GM19035 (cell line): Measurements from ENCODE around the gene CDC20B.
"Not testable (repeated sequence)": the region's sequence is repeated elsewhere in the genome, so short reads cannot be mapped to it uniquely, and the experiment has no call there.

ENCODE experiments used
- ATAC-seq: cut with Tn5 transposase; IDR thresholded peaks from one replicate; pipeline ENCODE4 v1.9.1; 2021; ENCODE audit not compliant: unreplicated experiment

CDC20B gene

DNA sequence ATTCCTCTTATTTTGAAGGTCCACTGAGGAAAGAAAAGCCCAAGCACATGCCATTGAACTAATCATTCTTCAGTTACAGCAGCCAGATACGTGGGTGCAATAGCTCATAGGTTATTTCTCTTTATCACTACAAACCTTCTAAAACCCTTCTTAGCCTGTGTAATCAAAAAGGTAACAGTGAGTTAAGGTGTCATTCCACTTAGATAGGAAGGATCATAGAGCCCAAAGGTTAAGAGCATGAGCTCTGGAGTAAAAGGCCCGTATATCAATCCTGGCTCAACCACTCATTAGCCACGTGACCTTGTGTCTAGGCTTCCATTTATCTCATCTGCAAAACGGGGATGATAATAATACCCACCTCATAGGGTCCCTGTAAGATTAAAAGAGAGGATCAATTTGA, 10.3 kb downstream of the CDC20B start:
- no peak for ATAC-seq

DNA sequence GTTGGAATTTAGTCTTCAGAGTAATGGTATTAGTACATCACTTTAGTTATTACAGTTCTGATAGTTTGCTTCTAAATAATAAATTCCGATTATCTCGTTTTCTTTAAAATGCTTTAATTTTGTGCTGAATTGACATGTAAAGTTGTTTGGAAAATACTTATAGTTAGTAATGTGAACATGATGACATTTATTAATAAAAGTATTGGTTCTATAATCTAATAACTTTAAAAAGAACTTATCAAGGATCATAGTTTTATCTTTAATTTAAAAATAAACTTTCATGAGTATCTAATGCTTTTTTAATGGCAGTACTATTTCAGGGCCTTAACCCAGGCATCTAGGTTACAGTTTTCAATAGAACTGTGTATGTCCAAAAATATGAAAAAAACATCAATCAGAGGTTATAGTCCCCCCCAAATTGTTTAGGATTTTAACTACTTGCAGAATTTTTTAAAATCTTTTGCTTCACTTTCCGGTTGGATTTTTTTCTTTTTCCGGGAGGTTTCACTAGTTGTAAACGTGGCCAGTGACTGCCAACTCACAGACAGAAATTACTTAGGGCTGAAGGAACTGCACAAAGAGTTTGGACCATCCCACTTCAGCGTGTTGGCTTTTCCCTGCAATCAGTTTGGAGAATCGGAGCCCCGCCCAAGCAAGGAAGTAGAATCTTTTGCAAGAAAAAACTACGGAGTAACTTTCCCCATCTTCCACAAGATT, 12.3 kb downstream of the CDC20B start:
- ATAC-seq = no peak

DNA sequence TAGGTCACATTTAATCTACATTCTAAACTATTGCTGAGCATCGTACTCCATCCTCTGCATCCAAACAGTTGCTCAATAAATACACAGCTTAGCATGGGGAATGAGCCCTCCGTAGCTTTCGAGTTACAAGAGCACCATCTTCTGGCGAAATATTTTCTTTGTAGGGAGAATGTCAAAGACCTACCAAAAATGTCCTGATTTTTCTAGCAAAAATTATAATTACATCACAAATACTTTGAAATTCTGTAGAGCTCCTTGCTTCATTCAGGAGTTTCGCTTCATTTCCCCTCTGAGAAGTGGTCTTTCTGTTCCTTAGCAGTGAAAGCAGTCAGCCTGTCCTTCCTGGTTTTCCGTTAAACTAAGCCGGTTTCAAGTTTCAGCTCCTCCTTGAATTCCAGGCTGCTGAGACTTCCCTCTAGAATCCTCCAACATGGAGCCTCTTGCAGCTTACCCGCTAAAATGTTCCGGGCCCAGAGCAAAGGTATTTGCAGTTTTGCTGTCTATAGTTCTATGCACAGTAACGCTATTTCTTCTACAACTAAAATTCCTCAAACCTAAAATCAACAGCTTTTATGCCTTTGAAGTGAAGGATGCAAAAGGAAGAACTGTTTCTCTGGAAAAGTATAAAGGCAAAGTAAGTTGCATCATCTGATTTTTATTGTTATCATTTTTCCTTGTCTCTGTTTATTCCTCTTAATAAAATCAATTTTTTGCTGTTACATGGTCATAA, 13.0 kb downstream of the CDC20B start, which contains the start of gene GPX8:
GPX8 (plus strand) TSS at position 409 of the 730 bp plus-strand sequence; CDS start at position 431, 22 bp downstream.
- no peak for ATAC-seq

DNA sequence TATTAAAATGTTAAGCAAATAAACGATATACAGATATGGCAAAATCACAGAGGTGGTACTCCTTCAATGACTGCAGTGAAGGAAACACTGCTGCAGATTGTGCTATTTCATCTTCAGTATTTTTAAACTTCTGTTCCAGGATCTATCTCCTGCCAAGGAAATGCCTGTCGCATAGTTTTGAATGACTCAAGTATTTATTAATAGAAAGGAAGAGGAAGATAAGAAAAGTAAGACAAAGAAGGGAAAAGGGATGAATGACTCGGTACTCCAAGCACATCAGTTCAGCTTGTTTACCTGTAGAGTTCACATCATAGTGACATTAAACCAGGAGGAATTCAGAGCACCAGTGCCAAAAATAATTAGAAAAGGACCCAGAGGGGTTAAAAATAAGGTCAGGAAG, 18.1 kb downstream of the CDC20B start:
- no peak for ATAC-seq

DNA sequence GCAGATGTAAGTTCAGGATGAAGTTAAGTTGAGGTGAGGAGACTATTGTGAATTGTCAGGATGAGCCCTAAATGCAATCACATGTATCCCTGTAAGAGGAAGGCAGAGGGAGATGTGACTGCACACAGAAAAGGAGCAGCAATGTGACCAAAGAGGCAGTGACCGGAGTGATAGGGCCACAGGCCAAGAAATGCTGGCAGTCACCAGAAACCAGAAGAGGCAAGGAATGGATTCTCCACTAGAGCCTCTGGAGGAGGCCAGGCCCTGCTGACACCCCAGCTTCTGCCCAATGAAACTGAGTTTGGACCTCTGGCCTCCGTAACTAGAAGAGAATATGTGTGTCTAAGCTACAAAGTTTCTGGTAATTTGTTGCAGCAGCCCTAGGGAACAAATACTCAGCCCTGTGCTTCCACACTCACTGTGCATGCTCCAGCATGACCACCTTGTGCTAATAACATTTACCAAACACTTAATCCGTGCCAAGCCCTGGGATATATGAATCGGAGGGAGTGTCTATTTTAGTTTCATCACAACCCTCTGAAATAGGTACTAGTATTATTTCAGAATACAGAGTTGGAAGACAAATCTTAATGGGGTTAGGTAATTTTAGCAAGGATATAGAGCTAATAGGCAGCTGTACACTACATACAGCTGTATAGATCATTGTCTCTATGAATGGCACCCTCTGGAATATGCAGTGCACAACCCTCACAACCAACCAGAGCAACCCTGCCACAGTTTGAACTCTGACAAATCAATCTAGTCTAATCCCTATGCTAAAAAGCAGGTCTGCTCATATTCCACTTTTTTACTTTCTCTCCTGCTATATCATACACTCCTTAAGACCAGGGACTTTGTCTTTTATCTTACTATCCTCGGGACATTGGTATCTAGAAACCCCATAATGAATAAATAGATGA, 20.8 kb downstream of the CDC20B start:
- ATAC-seq = no peak

DNA sequence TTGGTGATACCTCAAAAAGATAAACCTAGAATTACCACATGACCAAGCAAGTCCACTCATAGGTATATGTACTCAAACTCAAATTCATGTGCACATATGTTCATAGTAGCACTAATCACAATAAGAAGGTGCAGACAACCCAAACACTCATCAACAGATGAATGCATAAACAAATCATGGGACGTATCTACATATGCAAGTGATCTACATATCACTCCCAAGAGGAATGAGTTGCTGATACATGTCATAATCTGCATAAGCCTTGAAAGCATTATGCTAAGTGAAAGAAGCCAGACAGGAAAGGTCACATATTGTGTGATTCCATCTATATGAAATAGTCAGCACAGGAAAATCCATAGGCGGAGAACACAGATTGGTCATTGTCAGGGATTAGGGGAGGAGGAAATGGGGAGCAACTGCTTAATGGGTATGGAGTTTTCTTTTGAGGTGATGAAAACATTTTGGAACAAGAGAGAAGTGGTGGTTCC, 23.6 kb downstream of the CDC20B start:
- no peak for ATAC-seq

DNA sequence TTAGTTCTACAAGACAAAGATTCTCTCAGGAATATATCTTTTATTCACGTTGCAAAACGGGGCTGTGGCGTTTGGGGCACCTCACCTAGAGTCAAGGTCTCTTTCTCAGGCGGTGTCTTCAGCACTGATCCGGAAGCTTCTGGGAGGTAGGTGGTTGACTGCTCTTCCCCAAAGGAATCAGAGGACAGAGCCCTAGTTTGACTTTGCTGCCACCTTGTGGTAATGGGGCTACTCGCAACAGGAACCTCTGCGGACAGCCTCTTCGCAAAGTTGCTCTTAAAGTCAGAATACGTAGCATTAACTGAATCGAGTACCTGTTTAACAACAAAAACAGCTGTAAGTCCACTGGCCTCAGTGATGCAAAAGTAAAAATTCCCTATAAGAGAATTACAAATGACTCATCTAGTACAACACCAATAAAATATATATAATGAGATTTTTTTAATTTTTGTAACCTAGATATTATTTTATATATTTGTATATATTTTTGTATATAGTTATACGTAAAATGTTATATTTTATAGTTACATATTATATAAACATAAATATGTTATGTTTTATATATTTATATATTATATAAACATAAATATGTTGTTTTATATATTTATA, 26.3 kb downstream of the CDC20B start:
- ATAC-seq = peak; percentile 73

DNA sequence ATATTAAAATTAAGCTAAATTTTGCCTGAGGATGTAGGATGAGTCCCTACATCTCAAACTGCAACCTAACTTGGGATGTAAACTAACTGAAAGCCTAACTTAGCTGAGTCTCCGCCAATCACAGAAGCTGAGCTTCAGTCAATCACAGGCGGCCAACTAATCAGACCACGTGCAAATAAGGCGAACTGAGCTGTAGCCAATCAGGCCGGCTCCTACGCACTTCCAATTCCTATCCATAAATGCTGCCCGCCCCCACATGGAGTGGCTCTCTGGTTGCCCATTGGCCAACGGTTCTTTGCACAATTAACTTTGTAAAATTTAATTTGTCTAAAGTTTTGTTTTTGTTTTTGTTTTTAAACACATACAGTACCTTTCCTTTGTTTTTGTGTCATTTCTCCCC, 26.9 kb downstream of the CDC20B start:
- ATAC-seq = no peak

DNA sequence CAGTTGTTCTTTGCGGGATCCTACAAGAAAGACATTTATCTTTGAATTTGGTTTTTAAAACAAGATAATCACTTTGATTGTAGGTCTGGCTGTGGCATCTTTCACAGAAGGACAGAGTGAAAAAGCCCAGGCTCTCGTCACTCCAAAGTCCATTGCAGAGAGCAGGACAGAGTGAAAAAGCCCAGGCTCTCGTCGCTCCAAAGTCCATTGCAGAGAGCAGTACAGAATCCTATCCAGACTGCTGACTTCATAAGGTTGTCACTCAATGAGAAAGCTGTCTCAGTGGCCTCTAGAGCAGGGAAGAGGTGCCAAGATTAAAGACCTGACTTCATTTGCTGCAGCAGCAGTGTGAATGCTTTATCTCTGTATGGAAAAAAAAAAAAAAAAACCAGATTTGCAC, 29.4 kb downstream of the CDC20B start:
- no peak for ATAC-seq

DNA sequence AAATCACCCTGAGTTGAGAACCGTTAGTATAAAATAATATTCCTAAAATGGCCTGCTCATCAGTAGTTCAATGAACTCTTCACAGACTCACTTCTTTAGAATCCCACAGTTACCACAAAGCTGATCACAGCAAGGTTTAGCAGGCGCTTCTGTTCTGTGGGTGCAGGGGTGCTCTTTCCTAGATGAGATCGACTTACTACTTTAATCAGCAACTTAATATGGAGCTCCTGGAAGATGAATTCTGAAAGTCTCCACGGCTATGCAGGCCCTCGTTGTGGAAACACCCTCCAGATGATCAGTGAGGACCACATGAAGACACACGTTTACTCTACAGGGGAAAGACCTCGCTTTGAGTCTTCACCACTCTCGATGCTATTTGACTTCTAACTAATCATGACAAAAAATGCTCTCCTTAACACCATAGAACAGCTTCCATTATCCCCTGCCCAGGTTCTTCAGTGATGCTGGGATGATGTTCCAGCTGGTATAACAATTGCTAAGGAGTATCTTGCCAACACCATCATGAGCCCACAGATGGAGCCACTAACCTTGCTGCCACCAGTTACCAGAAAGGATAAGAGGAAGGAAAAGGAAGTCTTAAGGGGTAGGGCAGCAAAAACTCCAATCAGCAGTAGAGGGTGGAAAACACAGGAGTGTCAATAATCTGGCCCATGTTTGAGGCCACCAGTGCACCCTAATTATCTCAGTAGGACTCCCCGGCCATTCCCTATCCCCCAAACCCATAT, 30.9 kb downstream of the CDC20B start:
- no peak for ATAC-seq

DNA sequence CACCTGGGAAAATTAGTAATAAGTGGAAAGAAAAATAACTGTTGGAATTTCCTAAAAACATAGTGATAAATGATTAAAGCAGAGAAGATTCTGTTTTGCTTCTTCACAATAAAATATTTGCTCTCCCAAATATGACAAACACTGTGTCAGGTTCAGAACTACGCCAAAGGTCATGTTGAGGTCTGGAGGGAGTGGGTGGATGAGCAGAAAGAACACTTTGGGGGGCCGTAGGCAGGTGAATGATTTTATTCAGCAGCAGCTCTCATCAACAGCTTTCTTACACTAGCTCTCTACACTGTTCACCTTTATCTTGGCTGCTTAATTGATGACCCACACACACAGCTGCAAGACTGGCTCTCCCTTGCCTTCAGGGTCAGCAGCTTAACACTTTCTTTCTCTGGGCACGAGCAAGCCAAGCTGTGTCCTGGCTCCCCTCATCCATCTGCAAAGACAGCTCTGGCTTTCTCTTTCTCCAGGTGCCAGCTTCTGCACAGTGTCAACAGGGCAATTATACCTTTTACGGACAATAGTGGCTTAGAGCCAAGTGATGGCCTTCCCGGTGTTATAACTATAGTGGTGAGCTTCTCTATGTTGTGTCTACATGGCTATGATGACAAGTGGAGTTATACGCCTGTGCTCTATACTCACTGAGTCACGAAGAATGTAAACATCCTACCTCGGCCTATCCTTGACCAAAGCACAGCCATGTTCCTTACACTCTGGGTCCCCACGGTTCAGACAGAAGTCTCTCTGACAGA, 31.9 kb downstream of the CDC20B start:
- ATAC-seq = no peak

DNA sequence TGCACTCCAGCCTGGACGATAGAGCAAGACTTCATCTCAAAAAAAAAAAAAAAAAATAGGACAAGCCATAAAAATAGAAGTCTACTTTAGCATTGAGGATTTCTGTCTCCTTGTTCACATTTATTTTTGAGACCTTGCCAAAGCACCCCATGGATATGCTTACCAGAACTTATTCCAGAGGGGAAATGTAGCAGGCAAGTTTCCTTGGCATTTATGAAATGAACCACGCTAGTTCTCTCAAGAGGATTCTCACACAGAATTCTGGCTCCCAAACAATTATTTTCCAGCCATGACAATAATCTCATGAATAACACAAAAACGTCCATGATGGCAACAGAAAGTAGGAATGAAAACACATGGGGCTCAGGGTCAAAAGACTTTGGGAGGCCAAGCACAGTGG, 36.5 kb downstream of the CDC20B start:
- no peak for ATAC-seq

DNA sequence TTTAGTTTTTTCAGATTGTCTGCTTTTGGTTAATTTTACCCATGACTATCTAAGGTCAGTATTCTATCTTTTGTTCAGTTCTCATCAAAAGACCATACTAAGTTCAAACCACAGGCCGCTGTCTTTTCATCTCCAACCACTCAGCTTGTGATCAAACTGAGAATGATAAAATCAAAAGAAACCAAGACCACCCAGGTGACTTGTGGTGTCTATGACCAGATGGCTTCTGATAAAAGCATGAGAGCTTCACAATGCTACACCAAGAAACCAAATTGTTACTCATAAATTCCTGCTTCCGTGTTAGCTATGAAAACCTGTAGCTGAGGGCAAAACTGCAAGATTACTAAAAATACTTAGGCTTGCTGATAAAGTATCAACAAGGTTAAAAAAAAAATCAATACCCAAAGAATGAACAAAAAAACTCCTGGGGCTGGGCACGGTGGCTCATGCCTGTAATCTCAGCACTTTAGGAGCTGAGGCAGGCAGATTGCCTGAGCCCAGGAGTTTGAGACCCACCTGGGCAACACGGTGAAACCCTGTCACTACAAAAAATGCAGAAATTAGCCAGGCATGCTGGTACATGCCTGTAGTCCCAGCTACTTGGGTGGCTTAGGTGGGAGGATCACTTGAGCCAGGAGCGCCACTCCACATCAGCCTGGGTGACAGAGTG, 38.8 kb downstream of the CDC20B start:
- no peak for ATAC-seq

DNA sequence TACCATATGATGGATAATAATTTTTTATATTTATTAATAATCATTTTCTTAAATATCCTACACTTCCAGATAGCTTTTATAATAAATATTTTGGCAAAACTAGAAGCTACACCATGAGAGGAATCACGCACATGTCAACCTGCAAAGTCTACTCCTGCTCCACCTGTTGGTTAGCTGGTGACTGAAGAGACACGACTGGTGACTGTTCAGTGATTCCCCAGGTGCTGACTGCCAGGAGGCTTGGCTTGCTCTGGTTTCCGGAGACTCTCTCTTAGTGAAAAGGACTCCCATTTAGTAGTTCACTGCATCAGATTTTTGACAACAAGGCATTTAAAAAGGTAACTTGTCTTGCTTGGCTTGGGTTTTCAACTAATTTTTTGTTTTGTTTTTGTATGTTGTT, 49.6 kb downstream of the CDC20B start:
- no peak for ATAC-seq

DNA sequence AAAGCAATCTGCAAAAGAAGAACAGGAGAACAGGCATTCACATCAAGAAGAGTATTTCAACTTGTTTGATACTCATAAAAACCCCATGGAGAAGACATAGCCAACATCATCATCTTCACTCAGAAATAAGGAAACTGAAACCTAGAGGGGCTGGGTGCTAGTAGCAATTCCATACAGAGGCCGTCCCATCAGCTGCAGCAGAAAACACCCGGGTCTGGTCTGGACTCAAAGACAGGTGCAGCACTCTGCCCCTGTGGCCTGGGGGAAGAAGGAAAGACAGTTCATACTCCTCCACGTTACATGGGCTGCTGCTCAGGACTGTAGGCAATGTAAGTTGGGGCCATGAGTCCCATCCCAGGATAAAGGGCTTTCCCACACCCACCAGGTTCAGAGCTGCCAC, 58.9 kb downstream of the CDC20B start:
- ATAC-seq = no peak

DNA sequence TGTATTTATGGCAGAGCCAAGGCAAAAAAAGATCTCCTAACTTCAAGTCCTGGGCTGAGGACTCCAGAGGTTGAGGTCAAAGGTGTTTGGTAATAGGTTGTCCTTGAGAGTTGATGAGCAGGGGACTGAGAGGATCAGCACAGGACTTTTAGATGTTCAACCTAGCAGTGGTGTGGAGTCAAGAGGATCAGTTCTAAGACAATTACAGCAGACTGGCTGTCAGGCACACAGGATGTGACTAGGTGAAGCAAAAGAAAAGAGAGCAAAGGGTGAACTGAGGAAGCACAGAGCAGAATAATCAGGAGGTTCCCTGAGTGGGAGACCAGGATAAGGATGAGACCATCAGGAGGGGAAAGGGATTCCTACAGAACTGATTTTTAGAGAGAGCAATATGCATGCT, 59.6 kb downstream of the CDC20B start:
- ATAC-seq = no peak

DNA sequence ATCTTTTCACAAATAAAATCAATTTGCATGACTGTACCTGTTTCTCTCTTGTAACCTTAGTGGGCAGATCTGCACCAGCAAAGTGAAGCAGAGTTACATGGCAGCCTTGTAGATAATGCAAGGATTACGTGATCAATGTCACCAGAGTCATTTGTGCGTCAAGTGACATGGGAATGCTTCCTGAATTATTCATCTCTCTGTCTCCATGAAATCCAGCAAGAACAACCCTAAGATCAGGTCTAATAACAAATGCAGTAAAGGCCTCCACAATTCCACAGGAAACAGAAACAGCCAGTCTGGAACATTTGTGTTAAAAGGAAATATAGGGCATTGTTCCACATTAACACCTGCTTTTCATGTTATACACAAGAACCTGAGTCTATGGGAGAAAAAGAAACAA, 62.8 kb downstream of the CDC20B start:
- ATAC-seq = no peak

DNA sequence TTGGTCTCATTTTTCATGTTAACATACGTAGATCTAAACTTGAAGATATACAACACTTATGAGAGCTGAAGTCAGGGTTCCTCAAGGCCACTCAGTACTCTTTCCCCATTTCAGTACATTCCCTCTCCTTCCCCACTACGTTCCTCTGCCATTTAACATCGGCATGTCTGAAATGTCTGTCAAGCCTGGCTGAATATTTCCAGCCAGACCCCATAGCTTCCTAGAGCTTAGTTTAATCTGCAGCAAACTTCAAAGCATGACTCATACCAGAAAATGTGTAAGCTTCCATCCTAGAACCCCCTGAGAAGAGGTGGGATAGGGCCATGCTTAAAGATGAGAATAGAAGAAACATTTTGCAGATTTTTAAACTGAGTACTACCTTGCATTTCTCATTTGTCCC, 64.3 kb downstream of the CDC20B start:
- no peak for ATAC-seq

DNA sequence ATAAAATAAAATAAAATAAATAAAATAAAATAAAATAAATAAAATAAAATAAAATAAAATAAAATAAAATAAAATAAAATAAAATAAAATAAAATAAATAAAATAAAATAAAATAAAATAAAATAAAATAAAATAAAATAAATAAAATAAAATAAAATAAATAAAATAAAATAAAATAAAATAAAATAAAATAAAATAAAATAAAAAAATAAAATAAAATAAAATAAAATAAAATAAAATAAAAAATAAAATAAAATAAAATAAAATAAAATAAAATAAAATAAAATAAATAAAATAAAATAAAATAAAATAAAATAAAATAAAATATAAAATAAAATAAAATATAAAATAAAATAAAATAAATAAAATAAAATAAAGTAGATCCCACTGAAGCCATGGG, 67.0 kb downstream of the CDC20B start:
- not testable (repeated sequence) for ATAC-seq
